Measurements from ENCODE around the gene KAZN. TPM values are rescaled to one million over a fixed set of nuclear protein-coding genes. Genes with fewer than 3 reads are reported as not detected.

Gene KAZN
- total RNA-seq, 1 experiment from 2014 or later, result 2.4 TPM

DNA sequence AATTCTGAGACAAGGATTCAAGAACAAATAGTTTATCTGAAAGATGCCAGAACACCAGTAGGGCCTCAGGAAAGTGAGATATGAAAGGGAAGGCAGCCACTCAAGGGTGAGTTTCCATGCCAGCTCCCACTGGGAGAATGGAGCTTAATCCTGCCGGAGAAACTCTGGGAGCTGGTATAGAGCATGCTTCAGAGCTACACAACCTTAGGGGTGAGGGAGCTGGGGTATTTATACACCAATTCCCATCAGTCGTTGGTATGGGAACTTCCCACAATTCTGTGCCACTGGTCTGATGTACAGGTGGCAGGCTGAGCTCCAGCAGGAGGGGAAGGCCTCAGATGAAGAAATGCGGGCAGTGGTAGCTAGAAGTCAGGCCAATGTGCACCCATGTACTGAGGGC is 86.6 kb downstream of the KAZN start:
- Mint-ChIP-seq H3K36me3 (ENCODE audit: insufficient read depth, unreplicated experiment) (peaks cover 5% of the 10 kb centered on the region), H3K27me3 (ENCODE audit: insufficient read depth, unreplicated experiment) (peaks cover 5% of the 10 kb centered on the region), H3K4me3 (ENCODE audit: unreplicated experiment) (no peak overlapping the region), H3K9me3 (ENCODE audit: unreplicated experiment) (no peaks in the 10 kb centered on the region), H3K27ac (ENCODE audit: unreplicated experiment) (no peak overlapping the region), H3K4me1 (ENCODE audit: low read depth, unreplicated experiment) (no peaks in the 10 kb centered on the region)
- POLR2A ChIA-PET, result no interaction called here
- BruUV-seq (replicated peaks), result no TSS peak
- TF ChIP-seq, protein P1, sequence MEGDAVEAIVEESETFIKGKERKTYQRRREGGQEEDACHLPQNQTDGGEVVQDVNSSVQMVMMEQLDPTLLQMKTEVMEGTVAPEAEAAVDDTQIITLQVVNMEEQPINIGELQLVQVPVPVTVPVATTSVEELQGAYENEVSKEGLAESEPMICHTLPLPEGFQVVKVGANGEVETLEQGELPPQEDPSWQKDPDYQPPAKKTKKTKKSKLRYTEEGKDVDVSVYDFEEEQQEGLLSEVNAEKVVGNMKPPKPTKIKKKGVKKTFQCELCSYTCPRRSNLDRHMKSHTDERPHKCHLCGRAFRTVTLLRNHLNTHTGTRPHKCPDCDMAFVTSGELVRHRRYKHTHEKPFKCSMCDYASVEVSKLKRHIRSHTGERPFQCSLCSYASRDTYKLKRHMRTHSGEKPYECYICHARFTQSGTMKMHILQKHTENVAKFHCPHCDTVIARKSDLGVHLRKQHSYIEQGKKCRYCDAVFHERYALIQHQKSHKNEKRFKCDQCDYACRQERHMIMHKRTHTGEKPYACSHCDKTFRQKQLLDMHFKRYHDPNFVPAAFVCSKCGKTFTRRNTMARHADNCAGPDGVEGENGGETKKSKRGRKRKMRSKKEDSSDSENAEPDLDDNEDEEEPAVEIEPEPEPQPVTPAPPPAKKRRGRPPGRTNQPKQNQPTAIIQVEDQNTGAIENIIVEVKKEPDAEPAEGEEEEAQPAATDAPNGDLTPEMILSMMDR (IDR thresholded peaks at IDR 0.05; ENCODE audit: insufficient read depth in 1 of 2, low read depth in 1 of 2, low read length in 1 of 2, severe bottlenecking in 1 of 2, unreplicated experiment in 1 of 2), result no peak
- no peaks in the 10 kb centered on the region for H3K36me3 ChIP-seq (ENCODE audit: control insufficient read depth, insufficient read depth, low read length)
- no peaks in the 10 kb centered on the region for H3K4me1 ChIP-seq
- DNase-seq, result no peak
- H3K27me3 ChIP-seq (replicated peaks; ENCODE audit: control insufficient read depth, insufficient read depth, low read length), result no peaks in the 10 kb centered on the region
- CTCF ChIA-PET, result no interaction called here
- no peak overlapping the region for H3K4me3 ChIP-seq (ENCODE audit: low read depth, low read length)
- intact Hi-C loops (cut with micrococcal nuclease; ENCODE audit: unreplicated experiment), result no loop called here
- H3K9me3 ChIP-seq, result no peaks in the 10 kb centered on the region

DNA sequence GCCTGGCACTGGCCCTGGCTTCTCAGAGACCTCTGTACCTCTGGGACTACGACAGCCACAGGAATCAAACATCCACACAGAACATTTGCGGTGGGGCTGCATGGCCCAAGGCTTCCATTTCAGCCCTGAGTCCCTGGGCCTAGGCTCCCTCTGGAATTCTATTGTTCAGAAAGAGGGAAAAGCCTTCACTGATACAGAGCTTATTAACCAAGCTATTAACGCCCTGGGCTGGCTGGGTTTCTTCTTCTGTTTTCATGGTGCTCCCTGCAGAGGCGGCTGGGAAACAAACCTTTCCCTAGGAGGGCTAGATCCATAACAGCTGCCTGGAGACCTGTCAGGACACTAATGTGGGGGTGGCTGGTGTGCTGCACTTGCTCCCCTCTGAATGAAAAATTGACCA is 88.2 kb downstream of the KAZN start:
- H3K27me3 ChIP-seq (replicated peaks; ENCODE audit: control insufficient read depth, insufficient read depth, low read length), result no peaks in the 10 kb centered on the region
- Mint-ChIP-seq H3K9me3 (ENCODE audit: unreplicated experiment) (no peaks in the 10 kb centered on the region), H3K27me3 (ENCODE audit: insufficient read depth, unreplicated experiment) (peaks cover 9% of the 10 kb centered on the region), H3K4me1 (ENCODE audit: low read depth, unreplicated experiment) (no peaks in the 10 kb centered on the region), H3K4me3 (ENCODE audit: unreplicated experiment) (no peak overlapping the region), H3K27ac (ENCODE audit: unreplicated experiment) (no peak overlapping the region), H3K36me3 (ENCODE audit: insufficient read depth, unreplicated experiment) (peaks cover 5% of the 10 kb centered on the region)
- no peaks in the 10 kb centered on the region for H3K36me3 ChIP-seq (ENCODE audit: control insufficient read depth, insufficient read depth, low read length)
- intact Hi-C loops (cut with micrococcal nuclease; ENCODE audit: unreplicated experiment), result no loop called here
- no peaks in the 10 kb centered on the region for H3K4me1 ChIP-seq
- TF ChIP-seq, protein P1 (IDR thresholded peaks at IDR 0.05; ENCODE audit: insufficient read depth in 1 of 2, low read depth in 1 of 2, low read length in 1 of 2, severe bottlenecking in 1 of 2, unreplicated experiment in 1 of 2), result no peak
- no peaks in the 10 kb centered on the region for H3K9me3 ChIP-seq
- ChIA-PET CTCF (no interaction called here), POLR2A (no interaction called here)
- no TSS peak for BruUV-seq (replicated peaks)
- DNase-seq, result no peak
- no peak overlapping the region for H3K4me3 ChIP-seq (ENCODE audit: low read depth, low read length)

DNA sequence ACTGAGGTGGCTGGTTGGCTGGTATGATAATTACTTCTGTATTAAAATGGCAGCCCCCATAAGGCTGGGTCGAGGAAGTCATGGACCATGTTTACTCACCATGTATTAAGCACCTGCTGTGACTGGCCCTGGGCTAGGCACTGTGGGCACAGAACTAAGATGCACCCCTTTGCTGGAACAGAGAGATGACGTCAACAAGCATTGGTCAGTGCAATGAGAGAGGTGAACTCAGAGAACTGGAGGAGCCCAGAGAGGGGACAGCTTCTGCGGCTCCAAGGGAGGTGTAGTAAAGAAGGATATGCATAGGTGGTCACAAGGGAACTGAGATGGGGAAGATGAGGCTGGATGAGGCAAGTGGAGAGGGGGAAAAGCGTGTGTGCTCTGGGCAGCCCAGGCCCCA is 88.7 kb downstream of the KAZN start:
- Mint-ChIP-seq H3K4me3 (ENCODE audit: unreplicated experiment) (no peak overlapping the region), H3K36me3 (ENCODE audit: insufficient read depth, unreplicated experiment) (peaks cover 5% of the 10 kb centered on the region), H3K27me3 (ENCODE audit: insufficient read depth, unreplicated experiment) (peaks cover 9% of the 10 kb centered on the region), H3K27ac (ENCODE audit: unreplicated experiment) (no peak overlapping the region), H3K4me1 (ENCODE audit: low read depth, unreplicated experiment) (no peaks in the 10 kb centered on the region), H3K9me3 (ENCODE audit: unreplicated experiment) (no peaks in the 10 kb centered on the region)
- Histone ChIP-seq H3K4me3 (ENCODE audit: low read depth, low read length) (no peak overlapping the region), H3K36me3 (ENCODE audit: control insufficient read depth, insufficient read depth, low read length) (no peaks in the 10 kb centered on the region), H3K4me1 (no peaks in the 10 kb centered on the region), H3K9me3 (no peaks in the 10 kb centered on the region), H3K27me3 (replicated peaks; ENCODE audit: control insufficient read depth, insufficient read depth, low read length) (no peaks in the 10 kb centered on the region)
- intact Hi-C loops (cut with micrococcal nuclease; ENCODE audit: unreplicated experiment), result no loop called here
- ChIA-PET POLR2A (no interaction called here), CTCF (no interaction called here)
- TF ChIP-seq, protein P1 (IDR thresholded peaks at IDR 0.05; ENCODE audit: insufficient read depth in 1 of 2, low read depth in 1 of 2, low read length in 1 of 2, severe bottlenecking in 1 of 2, unreplicated experiment in 1 of 2), result no peak
- BruUV-seq (replicated peaks), result no TSS peak
- no peak for DNase-seq

Measured in Caco-2 (cell line).